Heart left ventricle (tissue), 13 donors: Measurements from ENCODE around the gene TAS2R46.

Source experiments
- CTCF ChIP-seq, 12 donors: fragments of 200-600 bp; sonication (generic) in 4 of 12; IDR thresholded peaks; one replicate each; pipeline versions ENCODE4 v1.5.0 to v1.8.0; 2018 to 2022; ENCODE audit warnings: antibody characterized with exemption in 12 of 12, mild to moderate bottlenecking in 5 of 12
- POLR2A ChIP-seq, 2 donors: fragments of 450-650 bp; IDR thresholded peaks; one replicate each; pipeline ENCODE4 v1.6.1; 2017; ENCODE audit warnings: antibody characterized with exemption in 2 of 2, mild to moderate bottlenecking in 2 of 2, moderate library complexity in 2 of 2
- donor health status: ischemic (EF 13 %, LVEDD 7.1; RV severe dilation, severe dysfunction).
- donor health status: DM: no; HTN: yes; CAD: no.
- donor health status: DM: no; HTN: no; CAD: no.
- donor health status: ischemic (EF 25% LVEDD 6.9; RV normal size, moderate dysfunction).
- donor health status: ischemic (EF 25% LVEDD 5.7; RV mildly dilated, moderate dysfunction).
- donor health status: ischemic (EF 35%, LVEDD 5.7; RV mildly dilated, moderate dysfunction).
- donor health status: nonischemic (EF 11% LVEDD 7.7; RV severe dilation, severe dysfunction).
- donor health status: DM: yes; HTN: yes; CAD: no.
- donor health status: PGD.
- donor health status: ischemic (EF 29% LVEDD 5.4; RV normal size, mild dysfunction).
- donor health status: nonischemic (EF 23%, LVEDD 6.1; RV moderate dilation, normal function).

DNA sequence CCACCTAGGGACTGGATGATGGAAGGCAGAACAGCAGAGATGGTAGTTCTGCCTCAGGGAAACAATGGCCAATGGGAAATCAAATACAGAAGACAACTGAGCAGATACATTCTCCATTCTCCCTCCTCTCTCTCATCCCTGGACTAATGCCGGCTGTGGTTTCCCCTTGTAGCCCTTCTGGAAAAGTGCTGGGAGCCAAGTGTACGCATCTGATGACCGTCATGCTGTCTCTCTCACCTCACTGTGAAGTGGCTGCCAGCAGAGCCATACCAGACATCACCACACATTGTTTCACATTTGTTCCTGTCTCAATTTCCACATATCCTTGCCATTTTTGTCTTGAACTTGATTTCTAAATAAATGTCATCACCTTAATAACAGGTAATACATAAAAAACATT, 3.1 kb downstream of the TAS2R46 start:
- TF ChIP-seq CTCF (IDR thresholded peaks at IDR 0.05): no peak
- no peak for TF ChIP-seq POLR2A (IDR thresholded peaks at IDR 0.05)
